IPS-20b (cell line): Measurements from ENCODE around the gene TMEM94.
A peak's percentile ranks its signal among the peaks of the same experiment; 100 is the strongest.
"Not testable (repeated sequence)": the region's sequence is repeated elsewhere in the genome, so short reads cannot be mapped to it uniquely, and the experiment has no call there.

Experiments used
- H3K27ac ChIP-seq: one replicate; pipeline ENCODE4 v1.5.1; 2013; ENCODE audit warnings: low read length
- H3K27me3 ChIP-seq: 2 replicates; pipeline ENCODE4 v1.6.1; 2013; ENCODE audit warnings: mild to moderate bottlenecking, low read length, inconsistent platforms; ENCODE audit not compliant: insufficient read depth
- H3K36me3 ChIP-seq: 2 replicates; pipeline ENCODE4 v1.6.1; 2013; ENCODE audit warnings: low read depth, mild to moderate bottlenecking, inconsistent platforms, low read length, moderate library complexity; ENCODE audit not compliant: insufficient read depth
- H3K4me1 ChIP-seq: 2 replicates; pipeline ENCODE4 v1.6.1; 2013; ENCODE audit warnings: mild to moderate bottlenecking, control low read depth, inconsistent platforms, low read length, moderate library complexity; ENCODE audit not compliant: insufficient read depth
- H3K4me3 ChIP-seq: 2 replicates; pipeline ENCODE4 v1.5.1; 2013; ENCODE audit warnings: mild to moderate bottlenecking, low read length, inconsistent platforms
- H3K9ac ChIP-seq: 2 replicates; pipeline ENCODE4 v1.6.1; 2013; ENCODE audit warnings: low read depth, mild to moderate bottlenecking, inconsistent platforms, low read length, moderate library complexity
- H3K9me3 ChIP-seq: 2 replicates; pipeline ENCODE4 v1.6.1; 2013; ENCODE audit warnings: mild to moderate bottlenecking, low read depth, low read length, inconsistent platforms; ENCODE audit not compliant: insufficient read depth

Gene TMEM94

DNA sequence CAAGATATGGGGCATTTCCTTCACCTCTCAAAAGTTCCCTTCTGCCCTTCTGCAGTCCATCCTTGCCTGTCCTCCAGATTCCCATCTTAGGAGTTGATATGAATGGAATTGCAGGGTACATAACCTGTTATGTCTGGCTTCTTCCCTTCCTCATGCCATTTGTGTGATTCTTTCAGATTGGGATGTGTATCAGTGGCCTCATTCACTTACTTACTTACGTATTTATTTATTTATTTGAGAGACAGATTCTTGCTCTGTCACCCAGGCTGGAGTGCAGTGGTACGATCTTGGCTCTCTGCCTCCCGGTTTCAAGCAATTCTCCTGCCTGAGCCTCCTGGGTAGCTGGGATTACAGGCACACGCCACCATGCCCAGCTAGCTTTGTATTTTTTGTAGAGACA is 6.2 kb upstream of the TMEM94 start:
- no peaks in the 10 kb centered on the region for H3K27me3 ChIP-seq

DNA sequence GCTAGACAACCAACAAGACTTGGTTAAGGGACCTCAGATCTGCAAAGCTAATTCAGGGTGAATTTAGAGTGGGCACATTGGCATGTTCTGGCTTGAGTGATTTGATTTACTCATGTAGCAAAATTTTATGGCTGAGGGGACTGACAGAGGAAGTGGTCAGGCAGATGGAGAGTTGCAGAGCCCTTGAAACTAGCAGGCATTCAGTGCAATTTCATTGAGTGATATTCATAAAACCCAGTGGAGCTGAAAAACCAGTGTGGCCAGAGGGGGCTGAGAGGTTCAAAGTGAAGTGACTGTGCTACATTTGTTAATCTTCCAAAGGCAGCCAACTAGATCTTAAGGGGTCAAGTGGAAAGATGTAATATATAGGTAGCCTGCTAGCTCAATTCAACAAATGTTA is 2.2 kb upstream of the TMEM94 start:
- Histone ChIP-seq H3K27ac (no peak overlapping the region), H3K36me3 (no peaks in the 10 kb centered on the region), H3K4me1 (peaks cover 8% of the 10 kb centered on the region; the same call in 1 of the 2 replicates), H3K9me3 (no peaks in the 10 kb centered on the region), H3K27me3 (no peaks in the 10 kb centered on the region), H3K9ac (no peak overlapping the region), H3K4me3 (no peak overlapping the region)

More for the DNA sequence above, 6.2 kb upstream of the TMEM94 start:
- H3K4me1 ChIP-seq, result no peaks in the 10 kb centered on the region
- H3K9me3 ChIP-seq, result no peaks in the 10 kb centered on the region
- no peak overlapping the region for H3K27ac ChIP-seq
- H3K9ac ChIP-seq, result no peak overlapping the region
- H3K4me3 ChIP-seq, result no peak overlapping the region
- H3K36me3 ChIP-seq, result no peaks in the 10 kb centered on the region

DNA sequence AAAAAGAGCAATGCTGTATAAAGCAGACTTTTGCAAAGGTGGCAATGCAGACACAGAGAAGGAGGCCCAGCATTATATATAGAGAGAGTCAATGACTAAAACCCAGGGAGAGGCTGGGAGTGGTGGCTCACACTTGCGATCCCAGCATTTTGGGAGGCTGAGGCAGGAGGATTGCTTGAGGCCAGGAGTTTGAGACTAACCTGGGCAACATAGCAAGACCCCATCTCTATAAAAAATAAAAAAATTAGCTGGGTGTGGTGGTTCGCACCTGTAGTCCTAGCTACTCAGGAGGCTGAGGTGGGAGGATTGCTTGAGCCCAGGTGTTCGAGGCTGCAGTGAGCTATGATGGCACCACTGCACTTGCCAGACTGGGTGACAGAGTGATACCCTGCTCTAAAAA is 1.8 kb upstream of the TMEM94 start:
- not testable (repeated sequence) for H3K27ac ChIP-seq, H3K36me3 ChIP-seq, H3K9ac ChIP-seq, H3K4me1 ChIP-seq, H3K4me3 ChIP-seq, H3K9me3 ChIP-seq, H3K27me3 ChIP-seq

DNA sequence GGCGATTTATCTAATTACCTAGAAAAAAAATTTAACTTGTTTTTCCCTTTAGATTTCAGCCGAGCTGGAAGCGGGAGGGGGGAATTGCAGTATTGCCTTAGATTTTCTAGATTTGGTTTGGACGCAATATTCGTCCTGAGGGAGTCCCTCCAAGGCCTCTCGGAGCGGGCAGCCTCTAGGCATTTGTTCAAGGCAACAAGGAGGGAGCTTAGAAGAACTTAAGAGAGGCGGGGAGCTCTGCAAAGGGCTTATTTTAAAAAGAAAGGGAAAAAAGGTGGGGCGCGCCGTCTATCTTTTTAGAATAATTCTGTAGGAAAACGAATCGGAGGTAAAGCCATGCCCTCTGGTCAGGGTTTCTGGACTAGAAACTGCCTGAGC is 407 bp upstream of the TMEM94 start:
- Histone ChIP-seq H3K4me3 (peak overlapping the region; percentile 89), H3K36me3 (no peaks in the 10 kb centered on the region), H3K9ac (peak overlapping the region; percentile 97), H3K27ac (peak overlapping the region; percentile 64), H3K27me3 (no peaks in the 10 kb centered on the region), H3K9me3 (no peaks in the 10 kb centered on the region), H3K4me1 (peaks cover 8% of the 10 kb centered on the region; the same call in 1 of the 2 replicates)

DNA sequence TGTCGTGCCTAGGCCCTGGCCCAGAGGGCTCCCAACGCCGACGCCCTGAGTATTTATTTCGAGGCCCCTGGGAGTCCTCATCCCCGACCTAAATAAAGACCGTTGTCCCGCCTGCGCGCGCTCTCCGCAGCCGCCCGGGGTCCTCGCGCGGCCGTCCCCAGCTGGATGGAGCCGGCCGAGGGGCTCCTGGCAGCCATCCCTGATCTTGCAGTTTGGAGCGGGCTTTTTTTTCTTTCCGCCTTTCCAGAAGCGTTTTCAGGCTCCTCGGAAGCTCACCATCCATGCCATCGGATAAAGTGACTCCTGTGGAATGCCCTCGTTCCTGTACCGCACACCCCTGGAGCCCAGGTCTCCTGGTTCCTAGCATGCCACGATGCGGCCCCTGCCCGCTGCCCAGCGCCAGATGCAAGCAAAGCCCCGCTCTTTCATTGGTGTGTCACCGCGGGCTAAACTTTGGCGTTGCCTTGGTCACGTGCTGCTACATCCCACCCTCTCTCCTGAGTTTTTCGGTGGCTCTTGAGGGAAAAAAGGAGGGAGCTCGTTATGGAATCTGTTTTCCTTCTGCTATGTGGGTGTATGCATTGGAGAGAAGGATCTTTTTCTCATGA is 716 bp downstream of the TMEM94 start:
- Histone ChIP-seq H3K36me3 (no peaks in the 10 kb centered on the region), H3K9ac (peak overlapping the region; percentile 97), H3K27ac (peak overlapping the region; percentile 83), H3K4me3 (peak overlapping the region; percentile 89), H3K27me3 (no peaks in the 10 kb centered on the region), H3K4me1 (peaks cover 8% of the 10 kb centered on the region; the same call in 1 of the 2 replicates), H3K9me3 (no peaks in the 10 kb centered on the region)

DNA sequence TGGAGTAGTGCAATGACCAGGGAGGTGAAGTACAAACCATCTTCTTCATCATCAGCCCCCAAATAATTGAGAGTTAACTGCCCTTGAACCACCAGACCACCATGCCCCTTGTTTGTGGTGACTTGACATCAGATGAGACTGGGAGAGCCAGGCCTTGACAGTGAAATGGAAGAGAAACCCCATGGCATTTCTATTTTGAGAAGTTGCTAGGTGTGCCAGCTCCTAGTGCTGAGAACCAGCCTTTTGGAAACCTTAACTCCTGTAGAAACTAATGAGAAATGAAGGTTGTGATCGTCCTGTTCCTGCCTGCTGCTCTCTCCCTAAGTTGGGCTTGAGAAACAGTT is 2.8 kb downstream of the TMEM94 start:
- Histone ChIP-seq H3K4me1 (peaks cover 8% of the 10 kb centered on the region; the same call in 1 of the 2 replicates), H3K9ac (no peak overlapping the region), H3K27ac (no peak overlapping the region)

DNA sequence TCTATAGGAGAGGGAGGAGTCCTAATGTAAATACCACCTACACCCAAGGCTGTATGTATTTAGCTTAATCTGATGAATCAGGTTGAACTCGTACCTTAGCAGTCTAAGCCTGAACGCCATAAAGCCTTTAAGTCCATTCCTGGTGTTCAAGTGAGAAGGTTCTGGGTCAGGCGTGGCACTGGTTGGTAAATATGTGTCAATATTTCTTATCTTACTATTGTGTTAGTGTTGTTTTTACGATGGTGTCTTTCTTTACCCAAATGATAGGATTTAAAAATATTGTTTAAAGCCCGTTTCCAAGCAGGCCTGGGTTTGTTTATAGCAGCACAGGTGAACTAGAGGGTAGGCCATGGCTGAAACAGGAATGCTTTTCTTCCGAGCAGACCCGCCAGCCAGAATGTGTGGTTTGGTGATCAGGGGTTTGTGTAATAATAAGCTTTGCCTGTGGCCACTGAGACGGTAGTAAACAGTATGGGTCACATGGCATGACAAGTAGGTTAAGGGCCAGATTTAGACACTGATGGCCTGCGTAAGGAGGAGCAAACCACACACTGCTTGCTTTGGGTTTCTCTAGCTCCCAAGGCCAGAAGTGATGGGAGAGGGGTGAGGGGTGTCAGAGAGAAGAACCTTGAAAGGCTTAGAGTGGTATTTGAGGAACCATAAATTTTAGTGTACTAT is 3.3 kb downstream of the TMEM94 start:
- Histone ChIP-seq H3K9me3 (no peaks in the 10 kb centered on the region), H3K4me3 (no peak overlapping the region), H3K27me3 (no peaks in the 10 kb centered on the region), H3K4me1 (peaks cover 8% of the 10 kb centered on the region; the same call in 1 of the 2 replicates), H3K27ac (no peak overlapping the region), H3K36me3 (no peaks in the 10 kb centered on the region), H3K9ac (no peak overlapping the region)

More for the DNA sequence above, 2.8 kb downstream of the TMEM94 start:
- no peaks in the 10 kb centered on the region for H3K9me3 ChIP-seq
- no peaks in the 10 kb centered on the region for H3K36me3 ChIP-seq
- H3K4me3 ChIP-seq, result no peak overlapping the region
- no peaks in the 10 kb centered on the region for H3K27me3 ChIP-seq

DNA sequence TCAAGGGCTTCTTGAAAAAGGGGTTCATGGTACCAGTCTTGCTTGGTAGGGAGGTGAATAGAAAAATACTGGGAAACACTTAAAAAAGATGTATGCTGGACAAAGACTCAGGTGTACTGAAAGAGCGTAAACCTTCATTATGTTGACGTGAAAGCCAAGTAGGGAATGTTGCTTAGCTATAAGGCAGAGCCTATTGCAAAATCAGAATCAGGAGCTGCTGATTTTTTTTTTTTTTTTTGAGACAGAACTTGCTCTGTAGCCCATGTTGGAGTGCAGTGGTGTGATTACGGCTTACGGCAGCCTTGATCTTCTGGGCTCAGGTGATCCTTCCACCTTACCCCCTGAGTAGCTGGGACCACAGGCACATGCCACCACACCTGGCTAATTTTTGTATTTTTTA is 3.9 kb downstream of the TMEM94 start:
- Histone ChIP-seq H3K4me3 (no peak overlapping the region), H3K9ac (no peak overlapping the region), H3K4me1 (peaks cover 8% of the 10 kb centered on the region; the same call in 1 of the 2 replicates), H3K36me3 (no peaks in the 10 kb centered on the region), H3K27ac (no peak overlapping the region), H3K9me3 (no peaks in the 10 kb centered on the region), H3K27me3 (no peaks in the 10 kb centered on the region)

DNA sequence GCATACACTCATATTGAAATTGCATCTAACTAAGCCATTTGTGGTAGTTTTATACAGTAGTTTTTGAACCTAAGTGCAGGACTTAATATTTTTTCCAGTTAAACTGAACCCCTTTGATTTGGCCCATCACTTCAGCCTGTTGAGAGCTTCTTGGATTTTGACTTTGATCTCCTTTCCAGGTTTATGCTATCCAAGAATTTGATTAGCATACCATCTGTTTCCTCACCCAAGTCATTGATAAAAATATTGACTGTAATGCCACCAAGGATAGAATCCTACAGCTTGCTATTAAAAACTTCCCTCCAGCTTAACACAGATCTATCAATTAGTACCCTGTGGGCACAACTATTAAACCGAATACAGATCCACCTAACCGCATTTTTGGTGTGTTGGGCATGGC is 7.2 kb downstream of the TMEM94 start:
- Histone ChIP-seq H3K4me3 (no peak overlapping the region), H3K27me3 (no peaks in the 10 kb centered on the region), H3K27ac (no peak overlapping the region), H3K4me1 (no peaks in the 10 kb centered on the region), H3K9ac (no peak overlapping the region), H3K9me3 (no peaks in the 10 kb centered on the region), H3K36me3 (no peaks in the 10 kb centered on the region)

DNA sequence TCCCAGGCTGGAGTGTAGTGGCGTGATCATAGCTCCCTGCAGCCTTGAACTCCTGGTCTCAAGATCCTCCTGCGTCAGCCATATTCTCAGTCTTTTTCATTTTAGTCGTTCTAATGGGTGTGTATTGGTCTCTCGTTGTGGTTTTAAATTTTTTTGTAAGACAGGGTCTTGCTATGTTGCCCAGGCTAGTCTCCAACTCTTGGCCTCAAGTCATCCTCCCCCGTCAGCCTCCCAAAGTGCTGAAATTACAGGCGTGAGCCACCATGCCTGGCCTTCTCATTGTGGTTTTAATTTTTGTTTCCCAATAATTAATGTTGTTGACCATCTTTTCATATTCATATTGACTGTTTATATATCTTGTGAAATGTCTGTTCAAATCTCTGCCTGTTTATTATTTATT is 8.6 kb downstream of the TMEM94 start:
- no peaks in the 10 kb centered on the region for H3K27me3 ChIP-seq
- H3K4me3 ChIP-seq, result no peak overlapping the region
- H3K9ac ChIP-seq, result no peak overlapping the region
- H3K9me3 ChIP-seq, result no peaks in the 10 kb centered on the region
- no peaks in the 10 kb centered on the region for H3K4me1 ChIP-seq
- H3K27ac ChIP-seq, result no peak overlapping the region
- H3K36me3 ChIP-seq, result no peaks in the 10 kb centered on the region

DNA sequence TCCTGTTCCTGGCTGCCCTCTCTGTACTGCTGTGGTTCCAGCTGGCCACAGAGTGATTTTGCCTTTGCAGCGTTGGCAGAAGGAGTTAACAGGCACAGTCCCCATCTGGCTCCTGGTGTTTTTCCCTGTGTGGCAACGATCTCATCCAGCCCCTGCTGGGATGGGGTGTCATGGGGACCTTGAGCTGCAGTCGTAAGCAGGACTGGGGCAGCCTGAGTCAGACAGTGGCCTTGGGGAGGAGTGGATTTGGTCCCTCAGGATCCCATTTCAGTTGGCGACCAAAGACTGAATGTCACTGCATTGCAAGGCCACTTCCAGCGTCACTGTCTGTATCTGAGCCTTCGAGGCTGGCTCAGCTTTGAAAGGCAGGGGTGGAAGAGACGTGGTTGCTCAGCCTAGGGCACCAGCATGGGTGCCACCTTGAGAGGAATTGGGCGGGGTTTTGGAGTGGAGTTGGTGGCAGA is 11.9 kb downstream of the TMEM94 start:
- Histone ChIP-seq H3K4me1 (no peaks in the 10 kb centered on the region), H3K27me3 (no peaks in the 10 kb centered on the region), H3K27ac (no peak overlapping the region)

DNA sequence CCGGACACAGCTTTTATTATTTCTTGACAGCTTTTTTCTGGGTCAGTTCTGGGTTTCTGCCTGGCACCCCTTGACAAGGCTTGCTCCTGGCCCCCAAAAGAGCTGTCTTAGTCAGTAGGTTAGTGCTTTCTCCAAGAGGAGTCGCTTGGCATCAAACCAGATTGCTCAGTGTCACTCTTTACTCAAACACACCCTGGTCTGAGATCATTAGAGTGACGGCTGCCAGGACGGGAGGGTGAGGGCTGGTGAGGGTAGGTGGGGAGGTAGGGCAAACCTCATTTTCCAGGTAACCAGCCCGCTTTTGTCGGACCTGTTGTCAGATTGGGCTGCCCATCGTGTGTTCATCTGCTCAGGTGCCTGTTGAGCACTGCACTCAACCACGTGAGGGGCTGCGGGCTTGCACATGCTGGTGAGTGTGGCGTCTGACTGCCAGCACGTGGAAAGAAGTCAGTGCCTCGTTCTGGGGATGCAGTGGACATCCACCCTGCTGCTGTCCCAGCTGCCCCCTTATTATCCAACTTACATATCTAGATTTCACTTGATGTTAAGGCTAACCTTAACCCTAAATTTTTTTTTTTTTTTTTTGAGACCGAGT is 12.4 kb downstream of the TMEM94 start:
- no peaks in the 10 kb centered on the region for H3K9me3 ChIP-seq
- no peak overlapping the region for H3K4me3 ChIP-seq
- no peaks in the 10 kb centered on the region for H3K4me1 ChIP-seq
- no peak overlapping the region for H3K27ac ChIP-seq
- no peak overlapping the region for H3K9ac ChIP-seq
- H3K36me3 ChIP-seq, result peaks cover 13% of the 10 kb centered on the region
- H3K27me3 ChIP-seq, result no peaks in the 10 kb centered on the region

More for the DNA sequence above, 11.9 kb downstream of the TMEM94 start:
- Histone ChIP-seq H3K4me3 (no peak overlapping the region), H3K9ac (no peak overlapping the region), H3K36me3 (peaks cover 13% of the 10 kb centered on the region), H3K9me3 (no peaks in the 10 kb centered on the region)
